Breast epithelium (tissue), 3 donors: ENCODE data around the gene FAM131C.

Experiments
- CTCF ChIP-seq, 3 donors: fragments of 450-650 bp; IDR thresholded peaks; one replicate each; pipeline ENCODE4 v1.5.1; 2016 to 2017; ENCODE audit warnings: antibody characterized with exemption in 3 of 3, mild to moderate bottlenecking in 3 of 3, moderate library complexity in 3 of 3
- POLR2A ChIP-seq: fragments of 450-650 bp; IDR thresholded peaks from one replicate; pipeline ENCODE4 v1.6.1; 2016; ENCODE audit warnings: antibody characterized with exemption, mild to moderate bottlenecking, moderate library complexity

- TF ChIP-seq CTCF (IDR thresholded peaks at IDR 0.05), result no peak
- TF ChIP-seq POLR2A, result no peak
Observed at GRCh38 chr1:16020325-16020724, 53.1 kb downstream of the FAM131C start.
